HEK293 (cell line): ENCODE measurements around the gene PDSS1.

Source experiments
- ATF2 ChIP-seq: fragments of 450-650 bp; formaldehyde crosslinking; IDR thresholded peaks from 2 replicates; pipeline ENCODE4 v1.5.1; 2016; ENCODE audit warnings: missing biosample characterization, missing genetic modification characterization, low read depth
- CTCF ChIP-seq: fragments of 450-650 bp; formaldehyde crosslinking; IDR thresholded peaks from 2 replicates; pipeline ENCODE4 v1.5.1; 2016; ENCODE audit warnings: missing biosample characterization, missing genetic modification characterization
- REPIN1 ChIP-seq: fragments of 450-650 bp; formaldehyde crosslinking; IDR thresholded peaks from 2 replicates; pipeline ENCODE4 v1.5.1; 2017; ENCODE audit warnings: missing biosample characterization, missing genetic modification characterization, low read depth
- SETDB1 ChIP-seq: IDR thresholded peaks from one replicate; pipeline ENCODE4 v1.6.1; 2017; ENCODE audit warnings: mild to moderate bottlenecking, low read length, moderate library complexity, mixed read lengths; ENCODE audit not compliant: insufficient read length
- TCF7L2 ChIP-seq: IDR thresholded peaks from 2 replicates; pipeline ENCODE4 v1.6.1; 2011; ENCODE audit warnings: low read depth, mild to moderate bottlenecking, inconsistent platforms, low read length, moderate library complexity, borderline replicate concordance
- ZBTB11 ChIP-seq: fragments of 450-650 bp; formaldehyde crosslinking; conservative IDR thresholded peaks from 2 replicates; pipeline ENCODE4 v1.5.1; 2016; ENCODE audit warnings: low read depth, missing biosample characterization, missing genetic modification characterization
- ZBTB7A ChIP-seq: fragments of 450-650 bp; formaldehyde crosslinking; IDR thresholded peaks from 2 replicates; pipeline ENCODE4 v1.5.1; 2016; ENCODE audit warnings: low read depth, missing biosample characterization, missing genetic modification characterization
- ZNF138 ChIP-seq: fragments of 450-650 bp; formaldehyde crosslinking; IDR thresholded peaks from 2 replicates; pipeline ENCODE4 v1.5.1; 2016; ENCODE audit warnings: missing biosample characterization, missing genetic modification characterization, borderline replicate concordance
- ZNF169 ChIP-seq: fragments of 450-650 bp; formaldehyde crosslinking; IDR thresholded peaks from 2 replicates; pipeline ENCODE4 v1.5.1; 2016; ENCODE audit warnings: missing biosample characterization, missing genetic modification characterization
- ZNF211 ChIP-seq: fragments of 450-650 bp; formaldehyde crosslinking; IDR thresholded peaks from 2 replicates; pipeline ENCODE4 v1.5.1; 2016; ENCODE audit warnings: low read depth, missing biosample characterization, missing genetic modification characterization
- ZNF354C ChIP-seq: fragments of 450-650 bp; formaldehyde crosslinking; IDR thresholded peaks from 2 replicates; pipeline ENCODE4 v1.5.1; 2016; ENCODE audit warnings: missing biosample characterization, missing genetic modification characterization, low read depth, borderline replicate concordance

- TF ChIP-seq CTCF (tag by site-specific recombination) (no peak), ZNF354C (tag by site-specific recombination) (no peak), SETDB1 (no peak), ZBTB7A (tag by site-specific recombination) (no peak), ZBTB11 (tag by site-specific recombination) (peak; percentile 97), ATF2 (tag by site-specific recombination) (no peak), ZNF211 (tag by site-specific recombination) (no peak), ZNF138 (no peak), ZNF169 (tag by site-specific recombination) (no peak), REPIN1 (tag by site-specific recombination) (no peak), TCF7L2 (no peak)
Observed at GRCh38 chr10:26697163-26697921, at the start of gene PDSS1.
